Mucosa of descending colon (tissue), 3 donors: ENCODE results near the gene STMN1. TPM values are rescaled to one million over a fixed set of nuclear protein-coding genes. Genes with fewer than 3 reads are reported as not detected.
A peak's percentile ranks its signal among the peaks of the same experiment; 100 is the strongest.

Experiments
- ATAC-seq: fragments of 200-7000 bp; cut with Tn5 transposase; one replicate; pipeline ENCODE4 v1.9.1; 2020; ENCODE audit warnings: mild to moderate bottlenecking, moderate library complexity
- DNase-seq, 3 donors: peaks; one replicate each; pipeline ENCODE4 v3.0.0-alpha.2; 2020
- H3K36me3 ChIP-seq: fragments of 200-600 bp; one replicate; pipeline ENCODE4 v1.8.0; 2021; ENCODE audit warnings: low read depth, mild to moderate bottlenecking
- H3K4me1 ChIP-seq: fragments of 200-600 bp; one replicate; pipeline ENCODE4 v1.8.0; 2021; ENCODE audit warnings: low read depth, mild to moderate bottlenecking
- H3K4me3 ChIP-seq: fragments of 200-600 bp; one replicate; pipeline ENCODE4 v1.8.0; 2021; ENCODE audit warnings: mild to moderate bottlenecking
- H3K9me3 ChIP-seq: fragments of 200-600 bp; one replicate; pipeline ENCODE4 v1.8.0; 2021; ENCODE audit warnings: mild to moderate bottlenecking
- intact Hi-C, 2 donors: fragments of 100-400 bp; cut with DNase I in 1 of 2; cut with micrococcal nuclease in 1 of 2; formaldehyde crosslinking; loops; one replicate each; pipeline versions ENCODE4 v1.11.0 to v1.11.1; 2022; cut with DNase I, micrococcal nuclease
- total RNA-seq, 3 donors: library from RNA; stranded (reverse); fragmentation: NEBNext Ultra II Directional in 2 of 3; extraction: Animal tissue kit (Norgen Biotek cat#: 25700) in 2 of 3; gene quantifications; one replicate each; pipeline versions ENCODE4 v1.2.1 to v1.2.4, GENCODE V29; 2021 to 2023
- TF ChIP-seq, protein P1 (sequence below): fragments of 200-600 bp; IDR thresholded peaks from one replicate; pipeline ENCODE4 v1.8.0; 2022; ENCODE audit warnings: antibody characterized with exemption, mild to moderate bottlenecking
- donor health status: DM: no; HTN: no; CAD: no; lungs with moderate emphysema.
- donor health status: DM: no; HTN: no; CAD: no.
- donor health status: DM: no; HTN: yes; CAD: no.

STMN1 gene
- total RNA-seq, 3 donors from 2014 or later: 32.6 to 103 (median 52.6) TPM

DNA sequence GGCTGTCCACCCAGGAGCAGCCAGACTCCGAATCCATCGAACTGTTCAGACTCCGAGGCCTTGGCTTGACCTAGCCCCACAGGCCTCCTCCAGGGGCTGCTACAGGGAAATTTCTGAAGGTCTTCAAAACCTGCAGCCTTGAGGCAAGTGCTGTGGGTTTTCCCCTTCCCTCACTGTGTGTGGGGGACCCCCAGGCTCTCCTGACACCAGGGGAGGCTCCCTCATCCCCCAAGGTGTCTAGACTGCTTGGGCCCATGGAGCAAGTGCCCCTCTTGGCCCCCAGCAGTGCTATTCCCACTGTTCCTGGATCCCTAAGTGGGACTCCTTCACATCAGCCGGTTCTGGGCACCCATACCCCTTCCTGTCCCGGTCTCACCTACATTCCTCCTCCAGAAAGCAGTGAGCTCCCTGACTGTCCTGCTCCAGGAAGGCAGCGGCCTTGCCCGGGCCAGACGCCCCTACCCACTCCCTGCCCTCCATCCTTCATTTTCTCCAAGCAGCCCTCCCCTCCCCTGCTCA lies 31.5 kb downstream of the STMN1 start:
- TF ChIP-seq, protein P1, sequence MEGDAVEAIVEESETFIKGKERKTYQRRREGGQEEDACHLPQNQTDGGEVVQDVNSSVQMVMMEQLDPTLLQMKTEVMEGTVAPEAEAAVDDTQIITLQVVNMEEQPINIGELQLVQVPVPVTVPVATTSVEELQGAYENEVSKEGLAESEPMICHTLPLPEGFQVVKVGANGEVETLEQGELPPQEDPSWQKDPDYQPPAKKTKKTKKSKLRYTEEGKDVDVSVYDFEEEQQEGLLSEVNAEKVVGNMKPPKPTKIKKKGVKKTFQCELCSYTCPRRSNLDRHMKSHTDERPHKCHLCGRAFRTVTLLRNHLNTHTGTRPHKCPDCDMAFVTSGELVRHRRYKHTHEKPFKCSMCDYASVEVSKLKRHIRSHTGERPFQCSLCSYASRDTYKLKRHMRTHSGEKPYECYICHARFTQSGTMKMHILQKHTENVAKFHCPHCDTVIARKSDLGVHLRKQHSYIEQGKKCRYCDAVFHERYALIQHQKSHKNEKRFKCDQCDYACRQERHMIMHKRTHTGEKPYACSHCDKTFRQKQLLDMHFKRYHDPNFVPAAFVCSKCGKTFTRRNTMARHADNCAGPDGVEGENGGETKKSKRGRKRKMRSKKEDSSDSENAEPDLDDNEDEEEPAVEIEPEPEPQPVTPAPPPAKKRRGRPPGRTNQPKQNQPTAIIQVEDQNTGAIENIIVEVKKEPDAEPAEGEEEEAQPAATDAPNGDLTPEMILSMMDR: no peak
- no peak for DNase-seq
- ATAC-seq: peak; percentile 7
- Histone ChIP-seq H3K36me3 (no peaks in the 10 kb centered on the region), H3K4me1 (peaks cover 36% of the 10 kb centered on the region), H3K9me3 (no peaks in the 10 kb centered on the region), H3K4me3 (peak overlapping the region; percentile 23)
- intact Hi-C loops: no loop called here

DNA sequence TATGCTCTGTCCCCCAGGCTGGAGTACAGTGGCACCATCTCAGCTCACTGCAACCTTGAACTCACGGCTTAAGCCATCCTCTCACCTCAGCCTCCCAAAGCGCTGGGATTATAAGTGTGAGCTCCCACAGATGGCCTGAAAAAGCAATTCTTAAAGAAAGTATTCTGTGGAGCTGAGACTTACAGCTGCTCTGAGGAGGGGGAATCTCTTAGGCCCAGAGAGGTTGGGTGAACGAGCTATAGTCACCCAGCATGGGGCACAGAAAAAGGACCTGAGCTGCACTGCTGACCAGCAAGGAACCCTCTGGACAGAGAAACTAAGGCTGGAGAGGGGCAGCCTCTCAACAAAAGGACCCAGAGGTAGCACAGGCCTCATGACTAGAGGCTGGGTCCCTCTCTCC lies 32.0 kb downstream of the STMN1 start:
- intact Hi-C loops: no loop called here
- no peak for ATAC-seq
- H3K4me1 ChIP-seq: peaks cover 36% of the 10 kb centered on the region

DNA sequence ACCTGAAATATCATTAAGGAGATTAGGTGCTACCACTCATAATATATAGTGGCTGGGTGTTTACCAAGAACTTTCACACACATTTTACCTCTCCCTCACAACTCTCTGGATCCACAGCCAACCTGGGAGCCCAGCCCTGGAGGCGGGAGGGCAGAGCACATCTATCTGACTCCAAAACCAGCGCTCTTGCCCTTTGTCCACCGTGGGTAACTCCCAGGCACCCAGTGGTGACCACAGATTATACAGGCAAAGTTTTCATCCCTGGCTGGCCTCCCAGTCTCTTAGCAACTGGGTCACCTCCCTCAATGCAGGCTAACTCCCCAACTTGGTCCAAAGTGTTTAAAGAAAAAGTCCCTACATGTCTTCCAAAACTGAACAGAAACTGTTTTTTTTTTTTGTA lies 33.1 kb downstream of the STMN1 start:
- Histone ChIP-seq H3K4me3 (no peak overlapping the region), H3K4me1 (peaks cover 36% of the 10 kb centered on the region), H3K36me3 (no peaks in the 10 kb centered on the region), H3K9me3 (no peaks in the 10 kb centered on the region)
- ATAC-seq (peak; percentile 21), DNase-seq (peak in 2 of 3 donors; percentile 33 to 41)
- TF ChIP-seq, protein P1: no peak
- intact Hi-C loops: no loop called here

More for the DNA sequence above, 32.0 kb downstream of the STMN1 start:
- Histone ChIP-seq H3K36me3 (no peaks in the 10 kb centered on the region), H3K4me3 (no peak overlapping the region), H3K9me3 (no peaks in the 10 kb centered on the region)
- no peak for DNase-seq
- TF ChIP-seq, protein P1: no peak

DNA sequence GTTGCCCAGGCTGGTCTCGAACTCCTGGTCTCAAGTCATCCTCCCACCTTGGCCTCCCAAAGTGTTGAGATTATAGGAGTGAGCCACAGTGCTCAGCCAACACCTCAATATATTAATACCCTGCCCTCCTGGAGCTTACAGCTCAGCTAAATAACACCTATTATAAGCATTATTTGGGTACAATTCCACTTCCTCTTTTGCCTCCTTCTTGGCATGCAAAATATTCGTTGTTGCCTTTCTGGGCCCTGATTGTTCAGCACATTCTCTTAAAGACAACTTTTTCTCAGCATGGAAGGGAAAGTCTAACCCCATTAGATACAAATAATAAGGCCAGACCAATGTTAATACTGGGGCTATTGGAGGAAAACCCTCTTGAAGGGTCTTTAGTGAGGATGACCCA lies 33.5 kb downstream of the STMN1 start:
- TF ChIP-seq, protein P1: no peak
- Histone ChIP-seq H3K4me3 (no peak overlapping the region), H3K9me3 (no peaks in the 10 kb centered on the region), H3K36me3 (no peaks in the 10 kb centered on the region), H3K4me1 (peaks cover 39% of the 10 kb centered on the region)
- ATAC-seq: no peak
- DNase-seq: no peak
- intact Hi-C loops: no loop called here

DNA sequence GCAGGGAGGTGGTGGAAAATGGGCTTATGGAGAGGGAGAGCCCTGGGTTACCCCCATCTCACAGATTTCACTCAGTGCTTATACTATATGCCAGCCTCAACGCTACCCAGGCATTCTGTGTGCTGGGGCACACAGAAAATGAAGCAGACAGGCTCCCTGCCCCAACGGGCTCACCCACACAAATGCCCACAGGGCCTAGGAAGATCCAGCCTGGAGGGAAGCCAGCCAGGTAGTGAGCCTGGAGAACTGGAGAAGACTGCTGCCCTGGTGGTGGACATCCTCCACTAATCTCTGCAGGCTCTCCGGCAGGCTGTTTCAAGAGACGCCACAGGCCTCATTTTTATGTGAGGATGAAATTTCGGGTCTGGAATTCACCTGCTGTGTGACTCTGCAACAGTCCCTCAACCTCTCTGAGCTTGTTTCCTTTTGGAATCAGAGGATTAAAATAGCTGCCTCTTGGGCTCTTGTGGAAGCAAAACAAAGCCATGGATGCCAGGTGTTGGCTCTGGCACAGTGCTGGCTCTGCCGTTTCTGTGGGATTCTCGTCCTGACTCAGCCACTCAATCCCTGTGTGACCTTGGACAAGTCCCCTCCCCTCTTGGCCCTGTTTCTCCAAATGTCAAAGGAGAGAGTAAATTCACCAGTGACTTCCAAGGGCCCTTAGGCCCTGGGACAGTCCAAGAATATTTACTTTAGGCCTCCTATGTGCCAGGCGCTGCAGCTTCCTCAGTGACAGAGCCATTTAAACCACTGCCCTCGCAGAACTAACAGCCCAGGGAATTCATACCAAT lies 34.3 kb downstream of the STMN1 start:
- DNase-seq: peak in 1 of 3 donors; percentile 36
- TF ChIP-seq, protein P1: no peak

More for the DNA sequence above, 34.3 kb downstream of the STMN1 start:
- Histone ChIP-seq H3K9me3 (no peaks in the 10 kb centered on the region), H3K4me3 (no peak overlapping the region), H3K4me1 (peaks cover 47% of the 10 kb centered on the region), H3K36me3 (no peaks in the 10 kb centered on the region)
- intact Hi-C loops: no loop called here
- no peak for ATAC-seq
